ENCODE results near the gene SIM1.

SIM1 gene

GRCh38 chr6:100467129-100468015 lies 2.7 kb upstream of the SIM1 start:
- TF ChIP-seq USF1 (IDR thresholded peaks at IDR 0.05), result no peak

GRCh38 chr6:100466410-100467128 lies 1.8 kb upstream of the SIM1 start:
- TF ChIP-seq TAF1 (IDR thresholded peaks at IDR 0.05; ENCODE audit: low read depth), result no peak
- TF ChIP-seq RAD21 (IDR thresholded peaks at IDR 0.05; ENCODE audit: low read depth), result no peak
- TF ChIP-seq REST (IDR thresholded peaks at IDR 0.05; ENCODE audit: low read depth), result no peak
- no peak for TF ChIP-seq TCF12 (IDR thresholded peaks at IDR 0.05; ENCODE audit: low read depth)
- no peak for TF ChIP-seq MAX (IDR thresholded peaks at IDR 0.05)
- no peak for TF ChIP-seq ZBTB7A (IDR thresholded peaks at IDR 0.05; ENCODE audit: low read depth)
- TF ChIP-seq EP300 (IDR thresholded peaks at IDR 0.05; ENCODE audit: borderline replicate concordance), result no peak
- TF ChIP-seq TEAD4 (IDR thresholded peaks at IDR 0.05), result no peak
- no peak for TF ChIP-seq CEBPB (IDR thresholded peaks at IDR 0.05)
- TF ChIP-seq USF1 (IDR thresholded peaks at IDR 0.05), result no peak
- no peak for TF ChIP-seq CREB1 (IDR thresholded peaks at IDR 0.05; ENCODE audit: low read depth)
- TF ChIP-seq EGR1 (IDR thresholded peaks at IDR 0.05), result no peak

GRCh38 chr6:100465701-100466409 lies 1.1 kb upstream of the SIM1 start:
- TF ChIP-seq TCF12 (IDR thresholded peaks at IDR 0.05; ENCODE audit: low read depth) (no peak), NFIC (IDR thresholded peaks at IDR 0.05) (no peak), EGR1 (IDR thresholded peaks at IDR 0.05) (no peak), EP300 (IDR thresholded peaks at IDR 0.05; ENCODE audit: borderline replicate concordance) (no peak), YY1 (IDR thresholded peaks at IDR 0.05; ENCODE audit: low read depth) (no peak), FOXM1 (IDR thresholded peaks at IDR 0.05; ENCODE audit: borderline replicate concordance, low read depth) (no peak), REST (IDR thresholded peaks at IDR 0.05; ENCODE audit: low read depth) (no peak), TEAD4 (IDR thresholded peaks at IDR 0.05) (no peak), CEBPB (IDR thresholded peaks at IDR 0.05) (no peak), CREB1 (IDR thresholded peaks at IDR 0.05; ENCODE audit: low read depth) (no peak), MAX (IDR thresholded peaks at IDR 0.05) (no peak), RAD21 (IDR thresholded peaks at IDR 0.05; ENCODE audit: low read depth) (no peak), USF1 (IDR thresholded peaks at IDR 0.05) (no peak), ZBTB7A (IDR thresholded peaks at IDR 0.05; ENCODE audit: low read depth) (no peak), TAF1 (IDR thresholded peaks at IDR 0.05; ENCODE audit: low read depth) (no peak)

GRCh38 chr6:100464162-100464851 lies 414 bp downstream of the SIM1 start:
- no peak for TF ChIP-seq MAX (IDR thresholded peaks at IDR 0.05)
- no peak for TF ChIP-seq CREB1 (IDR thresholded peaks at IDR 0.05; ENCODE audit: low read depth)
- no peak for TF ChIP-seq TCF12 (IDR thresholded peaks at IDR 0.05; ENCODE audit: low read depth)
- no peak for TF ChIP-seq YY1 (IDR thresholded peaks at IDR 0.05; ENCODE audit: low read depth)
- TF ChIP-seq REST (IDR thresholded peaks at IDR 0.05; ENCODE audit: low read depth), result no peak
- TF ChIP-seq RAD21 (IDR thresholded peaks at IDR 0.05; ENCODE audit: low read depth), result no peak
- TF ChIP-seq USF1 (IDR thresholded peaks at IDR 0.05), result no peak
- no peak for TF ChIP-seq CEBPB (IDR thresholded peaks at IDR 0.05)
- TF ChIP-seq FOXM1 (IDR thresholded peaks at IDR 0.05; ENCODE audit: borderline replicate concordance, low read depth), result no peak
- TF ChIP-seq TEAD4 (IDR thresholded peaks at IDR 0.05), result no peak
